Inflammatory macrophage (primary cell): Measurements from ENCODE around the gene SS18L1.

Experiments
- DNase-seq, 2 donors: peaks; one replicate each; pipeline ENCODE4 v3.0.0-alpha.2; 2020 to 2022

SS18L1 gene

DNA sequence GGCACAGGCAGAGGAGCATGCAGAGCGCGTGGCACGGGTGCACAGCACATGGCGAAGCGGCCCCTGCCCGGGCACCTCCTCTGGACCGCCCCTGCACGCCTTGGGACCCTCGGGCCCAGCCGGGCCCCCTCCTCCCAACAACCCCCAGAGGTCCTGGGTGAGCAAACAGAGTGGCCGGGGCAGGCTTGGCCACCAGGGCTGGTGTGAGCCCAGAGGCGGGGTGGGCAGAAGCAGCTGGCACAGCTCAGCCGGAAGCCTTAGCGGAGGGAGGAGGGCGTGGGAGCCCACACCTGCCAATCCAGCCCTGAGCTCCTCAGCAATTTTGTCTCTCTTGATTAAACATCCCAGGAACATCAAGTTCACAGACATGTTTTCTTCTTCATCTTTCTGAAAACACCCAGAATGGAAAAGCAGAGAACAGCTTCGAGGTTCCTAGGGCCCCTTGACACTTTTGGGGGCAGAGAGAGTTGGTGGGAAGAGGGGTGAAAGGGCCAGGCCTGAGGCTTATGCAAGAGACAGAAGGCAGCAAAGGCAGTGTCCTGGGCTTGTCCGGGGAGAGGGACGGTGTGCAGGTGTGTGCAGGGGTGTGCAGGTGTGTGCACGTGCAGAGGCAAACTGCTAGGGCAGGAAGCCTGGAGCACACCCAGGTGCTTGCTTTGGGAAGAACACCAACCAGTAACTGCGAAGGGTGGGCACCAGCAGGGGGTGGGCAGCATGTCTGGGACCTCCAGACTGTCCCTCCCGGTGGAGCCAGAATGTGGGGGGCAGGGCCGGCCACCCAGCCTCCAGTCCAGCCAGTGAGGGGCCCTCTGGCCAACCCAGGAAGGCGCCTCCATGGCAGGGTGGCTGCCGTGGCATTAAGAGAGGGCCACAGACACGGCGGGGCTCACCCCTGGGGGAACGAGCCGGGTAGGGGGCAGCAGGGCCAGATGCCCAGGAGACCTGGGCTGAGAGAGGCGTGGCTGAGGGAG is 71.7 kb downstream of the SS18L1 start:
- no peak for DNase-seq

DNA sequence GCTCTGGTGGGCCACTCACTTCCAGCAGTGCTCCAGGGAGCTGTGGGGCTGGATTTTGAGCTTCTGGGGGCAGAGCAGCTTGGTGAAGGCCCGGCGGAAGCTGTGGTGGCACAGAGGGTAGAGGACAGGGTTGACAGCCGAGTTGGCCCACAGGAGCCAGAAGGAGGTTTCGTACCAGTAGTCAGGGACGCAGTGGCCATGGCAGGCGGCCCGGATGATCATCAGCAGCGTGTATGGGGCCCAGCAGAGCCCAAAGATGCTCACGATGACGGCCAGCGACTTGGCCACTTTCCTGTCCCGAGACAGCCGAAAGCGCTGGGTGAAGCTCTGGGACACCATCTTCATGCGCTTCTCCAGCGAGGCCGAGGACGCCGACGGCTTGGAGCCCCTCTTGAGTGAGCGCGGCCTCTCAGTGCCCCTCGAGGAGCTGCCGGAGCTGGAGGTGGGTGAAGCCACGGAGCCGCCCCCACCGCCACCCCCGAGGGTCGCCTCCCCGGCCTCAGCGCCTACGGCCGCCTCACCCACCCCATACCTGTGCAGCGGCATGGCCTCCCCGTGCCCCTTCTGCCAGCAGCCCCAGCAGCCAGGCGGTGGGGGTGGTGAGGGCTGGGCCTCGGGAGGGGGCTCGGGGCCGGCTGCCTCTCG is 72.5 kb downstream of the SS18L1 start:
- DNase-seq, result no peak

DNA sequence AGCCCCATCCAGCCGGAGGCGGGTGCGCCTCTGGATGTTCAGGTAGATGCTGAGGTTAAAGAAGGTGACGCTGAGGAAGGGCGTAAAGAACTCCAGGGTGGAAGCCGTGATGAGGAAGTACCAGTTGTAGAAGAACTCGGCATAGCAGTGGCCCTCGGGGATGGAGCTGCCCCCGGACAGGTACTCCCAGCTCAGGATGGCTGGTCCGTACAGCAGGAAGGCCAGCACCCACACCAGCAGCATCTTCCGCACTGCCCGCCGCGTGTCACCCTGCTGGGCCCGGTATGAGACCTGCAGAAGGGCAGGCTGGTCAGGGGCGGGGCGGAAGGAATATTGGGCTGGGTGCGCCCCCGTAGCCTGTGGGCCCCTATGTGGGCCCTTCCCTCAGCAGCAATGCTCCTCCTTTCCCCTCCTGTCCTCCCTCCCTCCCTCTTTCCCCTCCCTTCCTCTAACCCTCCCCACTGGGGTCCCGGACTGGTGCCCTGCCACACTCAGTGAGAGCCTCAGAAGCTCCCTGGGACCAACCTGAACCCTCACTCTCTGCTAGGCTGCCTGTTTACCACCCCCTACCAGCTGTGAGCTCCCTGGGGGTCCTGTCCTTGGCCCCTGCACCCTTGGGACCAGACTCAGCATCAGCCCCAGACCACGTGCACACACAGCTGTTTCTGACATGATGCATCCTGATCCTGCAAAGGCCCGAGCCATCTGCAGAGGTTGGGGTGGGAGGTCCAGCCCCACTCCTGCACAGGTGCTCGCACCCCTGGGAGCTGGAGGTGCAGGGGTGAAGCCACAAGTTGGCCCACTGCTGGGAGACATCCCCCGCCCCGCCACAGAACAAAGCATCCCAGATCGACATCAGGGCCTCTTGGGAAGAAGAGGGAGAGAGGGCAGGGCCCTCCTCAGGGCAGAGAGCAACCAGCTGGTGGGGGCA is 73.3 kb downstream of the SS18L1 start:
- DNase-seq, result no peak

DNA sequence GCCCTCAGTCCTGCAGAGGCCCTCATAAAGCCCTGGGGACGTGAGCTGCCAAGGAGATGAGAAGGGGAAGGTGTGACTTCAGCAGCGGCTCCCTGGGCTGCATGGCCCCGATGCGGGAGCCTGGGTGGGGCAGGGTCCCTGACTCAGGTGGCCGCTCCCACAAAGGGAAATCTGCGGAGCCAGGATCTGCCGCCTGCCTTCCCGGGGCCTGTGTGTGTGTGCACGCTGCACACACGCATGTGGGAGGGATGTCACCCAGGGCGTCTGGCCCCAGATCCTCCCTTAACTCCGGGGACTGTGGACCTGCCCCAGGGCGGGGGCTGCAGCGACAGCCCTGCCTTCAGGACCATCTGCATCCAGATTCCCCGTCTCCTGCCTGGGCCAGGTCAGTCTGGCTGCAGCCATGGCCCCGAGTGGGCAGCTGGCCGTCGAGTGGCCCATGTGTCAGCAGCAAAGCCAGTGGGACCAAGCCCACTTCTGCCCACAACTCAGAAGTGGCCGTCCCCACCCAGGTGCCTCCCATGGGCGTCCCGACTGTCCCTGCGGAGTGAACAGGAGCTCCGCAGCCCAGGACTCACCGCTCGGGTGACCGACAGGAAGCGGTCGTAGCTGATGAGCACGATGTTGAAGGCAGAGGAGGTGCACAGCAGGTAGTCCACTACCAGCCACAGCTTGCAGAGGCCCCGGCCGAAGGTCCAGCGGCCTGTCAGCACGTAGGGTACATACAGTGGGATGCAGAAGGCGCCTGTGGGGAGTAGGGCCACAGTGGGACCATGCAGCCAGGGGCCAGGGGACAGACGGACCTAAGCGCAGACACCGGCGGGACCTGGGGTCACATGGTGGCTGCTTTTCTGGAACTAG is 74.6 kb downstream of the SS18L1 start:
- no peak for DNase-seq

DNA sequence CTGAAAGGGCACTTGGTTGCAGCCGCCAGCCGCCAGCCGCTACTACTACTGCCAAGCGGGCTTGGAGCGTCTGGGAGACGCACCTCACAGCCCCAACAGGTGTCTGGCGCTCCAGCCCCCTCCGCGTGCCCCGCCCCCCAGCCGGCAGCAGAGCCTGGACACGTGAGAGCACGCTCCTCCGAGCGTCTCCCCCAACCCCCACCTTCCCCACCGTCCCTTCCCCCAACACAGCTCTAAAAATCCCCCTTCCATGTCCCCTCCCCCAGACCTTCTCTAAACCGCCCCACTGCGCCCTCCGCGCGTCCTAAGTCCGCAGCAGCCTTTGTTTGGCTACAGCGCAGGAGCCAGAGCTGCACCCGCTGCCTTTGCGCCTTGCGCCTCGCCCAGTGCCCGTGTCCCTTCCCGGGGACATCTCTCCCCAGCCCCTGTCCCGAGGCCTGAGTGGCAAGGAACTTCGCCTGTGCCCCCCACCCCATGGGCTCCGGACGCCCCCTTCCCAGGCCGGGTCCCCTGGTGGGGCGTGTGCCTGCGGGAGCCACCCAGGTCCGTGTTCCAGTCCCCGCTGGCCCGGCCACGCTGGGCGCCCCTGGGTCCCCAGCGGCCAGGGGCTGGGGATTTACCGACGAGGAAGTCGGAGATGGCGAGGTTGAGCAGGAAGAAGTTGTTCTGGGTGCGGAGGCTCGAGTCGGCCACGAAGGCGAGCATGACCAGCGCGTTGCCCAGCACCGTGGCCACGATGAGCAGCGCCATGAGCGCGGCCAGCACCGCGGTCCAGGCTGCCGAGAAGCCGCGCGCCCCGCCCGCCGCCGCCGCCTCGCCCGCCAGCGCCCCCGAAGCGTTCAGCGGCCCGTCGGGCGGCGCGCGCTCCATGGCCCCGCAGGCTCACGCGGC is 75.8 kb downstream of the SS18L1 start:
- no peak for DNase-seq

DNA sequence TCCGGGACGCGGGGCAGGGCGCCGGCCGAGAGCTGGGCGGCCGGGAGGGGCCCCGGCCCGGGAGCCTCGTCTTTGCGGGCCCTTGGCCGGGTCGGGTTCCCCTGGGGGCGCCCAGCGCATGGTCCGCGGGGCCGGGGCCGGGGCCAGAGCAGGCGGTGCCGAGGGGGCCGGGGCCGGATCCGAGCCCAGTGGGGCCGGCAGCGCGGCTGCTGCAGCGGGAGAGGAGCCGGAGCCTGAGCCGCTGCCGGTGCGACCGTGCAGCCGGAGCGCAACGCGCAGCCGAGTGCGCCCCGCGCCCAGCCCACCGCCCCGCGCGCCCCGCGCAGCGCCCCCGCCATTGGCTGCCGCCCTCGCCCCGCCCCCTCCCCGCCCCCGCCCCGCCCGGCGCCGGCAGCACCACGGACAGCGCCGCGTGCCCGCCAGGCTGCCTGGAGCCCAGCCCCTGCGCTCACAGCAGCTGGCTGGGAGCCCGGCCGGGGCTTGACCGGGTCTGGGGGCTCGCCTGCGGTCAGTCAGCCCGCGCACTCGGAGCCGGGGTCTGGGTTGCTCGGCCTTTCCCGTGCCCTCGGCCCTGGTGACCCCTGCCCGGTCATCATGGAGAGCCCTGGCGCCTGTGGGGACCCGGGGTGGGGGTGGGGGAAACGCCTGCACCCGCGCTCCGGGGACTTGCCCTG is 76.6 kb downstream of the SS18L1 start, which contains the start of gene HRH3:
Gene HRH3 (minus strand): TSS at position 287 of the 674 bp plus-strand sequence. CDS start 308 bp downstream, outside the sequence.
- no peak for DNase-seq

DNA sequence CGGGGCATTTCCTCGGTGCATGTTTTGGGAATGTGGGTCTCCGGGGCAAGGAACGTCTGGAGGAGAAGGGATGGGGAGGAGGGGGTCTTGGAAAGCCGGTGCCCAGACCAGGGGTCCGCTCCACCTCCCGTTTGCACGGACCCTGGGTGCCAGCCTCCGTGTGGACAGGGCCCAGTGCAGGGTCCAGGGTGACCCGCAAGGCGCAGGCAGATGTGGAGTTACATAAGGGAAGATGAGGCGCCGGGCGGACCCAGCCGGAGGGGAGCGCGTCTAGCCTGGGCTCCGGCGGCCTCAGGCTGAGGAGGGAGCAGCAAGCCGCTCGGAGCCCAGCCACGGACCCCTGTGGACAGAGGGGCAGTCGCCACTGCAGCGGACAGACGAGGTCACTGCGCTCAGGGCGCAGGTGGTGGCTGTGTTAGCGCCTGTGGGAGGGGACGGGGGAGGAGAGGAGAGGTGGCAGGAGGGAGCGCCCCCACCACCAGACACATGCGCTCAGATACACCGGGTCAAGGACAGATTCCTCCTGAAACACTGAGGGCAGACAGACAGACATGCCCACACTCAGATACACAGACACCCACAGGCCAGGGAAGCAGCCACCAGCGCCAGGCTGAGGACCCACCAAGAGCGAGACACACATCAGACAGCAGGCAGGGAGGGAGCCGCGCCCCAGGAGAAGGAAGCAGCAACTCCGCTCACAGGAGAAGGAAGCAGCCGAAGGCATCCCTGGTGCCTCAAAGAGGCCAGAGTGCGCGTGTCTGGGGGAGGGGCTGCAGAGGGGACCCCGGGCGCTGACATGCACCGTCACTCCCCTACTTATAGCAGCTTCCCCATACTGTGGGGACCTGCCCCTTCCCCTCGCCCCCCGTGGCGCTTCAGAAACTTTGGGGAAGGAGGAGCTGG is 77.3 kb downstream of the SS18L1 start:
- no peak for DNase-seq

DNA sequence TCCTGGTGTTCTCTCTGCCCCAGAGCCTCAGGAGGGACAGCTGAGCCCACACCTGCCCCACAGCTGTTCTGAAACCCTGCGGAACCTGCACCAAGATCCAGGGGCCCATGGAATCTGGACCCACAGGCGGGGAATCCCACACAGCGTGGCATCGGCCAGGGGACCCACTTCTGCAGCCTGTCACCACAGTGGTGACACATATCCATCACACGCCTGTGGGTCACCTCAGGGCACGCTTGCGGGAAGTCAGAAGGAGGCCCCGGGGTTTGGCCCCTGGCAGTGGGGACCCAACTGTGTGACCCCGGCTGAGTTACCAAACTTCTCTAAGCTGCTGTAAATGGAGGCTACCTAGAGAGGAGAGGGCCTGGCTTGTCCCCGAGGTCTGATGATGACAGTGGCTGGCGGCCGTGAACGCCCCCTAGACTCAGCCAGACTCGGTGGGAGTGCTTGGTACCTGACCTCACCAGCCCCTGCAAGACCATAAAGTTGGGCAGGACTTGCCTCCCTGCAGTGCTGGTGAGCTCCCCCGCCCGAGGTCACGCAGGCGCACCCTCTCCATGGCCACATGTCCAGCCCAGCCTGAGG is 78.8 kb downstream of the SS18L1 start:
- DNase-seq, result no peak

DNA sequence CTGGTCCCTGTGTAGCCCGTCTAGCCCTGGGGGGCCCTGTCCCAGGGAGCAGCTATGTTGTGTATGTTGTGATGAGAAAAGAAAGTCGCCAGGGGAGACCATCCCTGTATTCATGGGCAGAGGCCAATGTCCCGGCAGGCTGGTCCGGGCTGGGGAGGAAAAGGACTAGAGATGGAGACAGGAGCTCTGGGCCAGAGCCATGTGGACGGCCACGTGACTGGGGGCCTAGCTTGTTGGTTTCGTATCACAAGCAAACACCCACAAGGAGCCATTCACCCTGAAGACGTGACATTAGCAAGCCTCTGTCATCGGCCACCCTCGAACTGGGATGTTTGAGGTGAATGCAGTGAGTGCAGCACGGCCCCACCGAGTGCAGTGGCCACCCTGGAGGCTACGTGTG is 79.4 kb downstream of the SS18L1 start:
- DNase-seq, result no peak

DNA sequence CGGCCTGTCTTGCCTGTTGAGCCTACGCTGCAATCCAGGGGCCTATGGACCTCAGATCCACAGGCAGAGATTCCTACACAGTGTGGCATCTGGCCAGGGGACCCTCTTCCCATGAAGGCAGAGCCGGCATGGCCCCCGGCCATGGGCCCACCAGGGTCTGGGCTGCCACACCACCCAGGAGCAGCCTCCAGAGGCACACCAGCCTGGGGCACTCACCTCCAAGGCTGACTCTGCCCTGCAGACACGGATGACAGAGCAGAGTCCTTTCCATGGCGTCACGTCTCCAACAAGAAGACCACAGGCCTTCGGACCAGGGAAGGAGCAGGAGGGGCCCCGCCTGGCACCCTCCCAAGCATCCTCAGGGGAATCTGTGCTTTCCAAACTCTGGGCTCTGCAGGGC is 80.0 kb downstream of the SS18L1 start:
- no peak for DNase-seq

DNA sequence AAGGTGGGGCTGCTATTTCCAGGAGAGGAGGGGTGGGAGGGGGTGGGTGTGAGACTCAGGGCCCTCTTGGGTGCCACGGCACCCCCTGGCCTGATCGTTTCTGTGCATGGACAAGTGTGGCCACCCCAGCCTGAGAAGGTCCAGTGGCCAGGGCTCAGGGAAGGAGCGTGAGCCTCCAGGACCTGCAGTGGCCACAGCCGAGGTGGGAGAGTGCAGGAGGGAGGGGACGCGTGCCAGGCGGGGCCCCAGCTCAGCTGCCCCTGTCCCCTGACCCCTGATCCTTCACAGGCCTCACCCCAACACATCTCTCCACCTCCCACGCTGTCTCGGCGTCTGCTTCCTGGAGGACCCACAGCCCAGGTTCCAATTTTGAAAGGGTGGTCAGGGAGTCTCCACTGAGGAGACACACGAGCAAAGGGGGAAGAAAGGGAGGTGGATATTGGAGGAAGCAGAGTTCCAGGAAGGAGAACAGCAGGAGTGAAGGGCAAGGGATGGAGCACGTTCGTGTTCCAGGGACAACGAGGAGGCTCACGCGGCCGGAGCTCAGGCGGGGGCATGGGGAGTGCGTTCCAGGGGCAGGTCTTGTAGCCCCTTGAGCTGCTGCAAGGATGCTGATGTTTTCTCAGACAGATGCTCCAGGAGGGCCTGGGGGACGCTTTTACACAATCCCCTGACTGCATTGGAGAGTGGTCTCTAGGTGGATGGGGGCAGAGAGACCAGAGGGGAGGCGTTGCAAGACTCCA is 80.7 kb downstream of the SS18L1 start:
- no peak for DNase-seq

DNA sequence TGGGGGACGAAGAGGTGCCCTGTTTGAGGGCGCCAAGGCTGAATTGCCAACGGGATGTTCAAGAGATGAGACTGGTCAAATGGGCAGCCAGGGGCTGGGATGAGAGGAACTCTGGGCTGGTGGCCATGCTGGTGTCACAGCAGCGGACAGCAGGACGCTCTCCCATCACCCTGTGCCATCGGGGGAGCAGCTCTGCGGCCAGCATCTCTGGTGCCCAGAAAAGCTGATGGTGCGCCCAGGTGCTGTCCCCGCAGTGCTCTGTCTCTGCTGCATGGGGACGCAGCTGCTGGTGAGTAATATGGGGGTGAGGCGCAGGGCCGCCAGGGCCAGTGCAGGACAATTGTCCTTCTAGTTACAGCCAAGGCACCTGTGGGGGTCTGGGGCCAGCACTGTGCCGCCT is 81.5 kb downstream of the SS18L1 start:
- DNase-seq, result no peak

DNA sequence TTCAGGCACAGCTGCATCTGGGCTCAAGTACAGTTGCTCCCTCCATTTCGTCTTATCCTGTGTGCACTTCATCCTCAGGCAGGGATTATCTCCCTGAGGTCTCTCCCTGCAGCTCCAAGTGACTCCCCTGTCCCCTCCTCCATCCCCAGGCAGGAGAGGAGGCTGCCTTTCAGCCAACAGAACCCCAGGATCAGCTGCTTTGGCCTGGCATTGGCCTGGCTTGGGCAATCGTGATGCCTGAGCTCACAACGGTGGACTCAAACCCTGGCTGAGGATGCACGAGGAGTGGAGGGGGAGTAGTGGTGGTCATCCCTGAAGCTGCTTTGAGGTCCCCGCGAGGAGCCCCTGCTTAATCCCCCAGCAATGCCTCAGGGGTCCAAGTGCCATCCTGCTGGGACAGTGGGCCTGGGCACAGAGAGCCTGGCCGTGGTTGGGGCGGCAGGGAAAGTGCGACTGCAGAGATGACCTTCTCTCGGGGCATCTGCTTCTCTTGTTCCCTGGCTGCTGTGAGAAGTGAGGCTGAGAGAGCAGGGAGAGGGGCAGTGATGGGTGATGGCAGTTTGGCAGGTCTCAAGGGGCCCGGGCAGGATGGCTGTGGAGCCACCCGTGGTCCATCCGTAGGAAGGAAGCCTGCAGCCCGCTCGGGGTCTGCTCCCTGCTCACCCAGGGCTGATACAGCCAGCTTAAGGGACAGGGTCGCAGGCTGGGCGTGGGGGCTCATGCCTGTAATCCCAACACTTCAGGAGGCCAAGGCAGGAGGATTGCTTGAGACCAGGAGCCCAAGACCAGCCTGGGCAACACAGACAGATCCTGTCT is 82.5 kb downstream of the SS18L1 start:
- no peak for DNase-seq

DNA sequence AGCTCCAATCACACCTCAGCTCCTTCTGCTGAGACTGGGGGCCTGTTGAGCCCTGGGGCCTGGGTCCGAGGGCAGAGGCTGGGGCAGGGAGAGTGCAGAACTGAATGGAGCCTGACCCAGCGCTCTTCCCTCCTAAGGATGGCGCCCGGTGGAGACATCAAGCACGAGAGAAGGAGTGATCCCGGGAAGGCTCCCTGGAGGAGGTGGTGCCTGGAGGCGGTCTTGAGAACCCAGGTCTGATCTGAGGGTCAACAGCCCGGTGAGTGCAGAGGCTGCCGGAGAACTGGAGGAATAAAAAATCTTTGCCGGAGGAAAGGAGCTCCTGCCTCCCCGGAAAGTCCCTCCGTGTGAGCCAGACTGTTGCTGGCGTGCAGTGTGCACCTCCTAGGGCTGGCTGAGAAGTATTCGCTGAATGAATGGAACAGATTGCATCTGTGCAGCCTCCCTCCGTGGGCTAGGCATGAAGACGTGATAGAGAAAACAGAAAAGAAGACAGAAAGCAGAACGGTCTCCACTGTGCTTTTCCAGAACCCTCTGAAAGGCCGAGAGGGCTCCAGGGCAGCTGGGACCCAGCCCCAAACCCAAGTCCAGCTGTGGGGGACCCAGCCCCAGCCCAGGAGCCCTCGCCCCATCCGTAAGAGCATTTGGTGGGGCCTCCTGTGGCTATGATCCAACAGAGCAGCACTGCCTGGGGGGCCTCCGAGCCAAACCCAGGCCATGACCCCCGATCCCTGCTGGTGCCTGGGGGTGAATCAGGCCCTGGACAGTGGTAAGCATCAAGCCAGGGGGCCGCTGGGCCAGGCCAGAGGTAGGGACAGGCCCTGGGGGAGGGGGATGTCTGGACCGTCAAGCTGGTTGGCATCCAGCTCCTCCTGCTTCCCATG is 83.4 kb downstream of the SS18L1 start:
- no peak for DNase-seq

DNA sequence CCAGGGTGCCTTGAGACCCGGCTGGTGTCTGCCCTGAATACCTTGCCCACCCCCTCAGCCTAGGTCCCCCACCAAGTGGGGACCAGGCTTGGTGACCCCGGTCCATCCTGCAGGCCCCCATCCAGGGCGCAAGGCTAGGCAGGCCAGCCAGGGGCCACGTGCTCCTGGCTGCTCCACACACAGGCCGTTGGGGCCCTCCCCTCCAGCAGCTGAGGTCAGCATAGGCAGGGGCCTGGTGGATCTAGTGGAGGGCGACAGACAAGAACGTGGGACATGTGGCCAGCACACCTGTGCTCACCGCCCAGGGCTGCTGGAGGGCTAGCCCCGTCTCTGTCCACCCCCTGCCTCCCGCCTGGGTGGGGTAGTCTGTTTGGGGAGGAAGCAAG is 84.0 kb downstream of the SS18L1 start:
- DNase-seq, result no peak
